ENCODE data around the gene SMIM7. TPM values are rescaled to one million over a fixed set of nuclear protein-coding genes. Genes with fewer than 3 reads are reported as not detected.
A peak's percentile ranks its signal among the peaks of the same experiment; 100 is the strongest.

SMIM7 gene
- total and polyA plus RNA-seq, 2 experiments from 2014 or later: 79.0 to 89.9 TPM

GRCh38 chr19:16661480-16662034 lies 1.6 kb upstream of the SMIM7 start:
- peak overlapping the region; percentile 53 for H3K9ac ChIP-seq
- peak; percentile 19 for DNase-seq
- in situ Hi-C loops (cut with MboI): no loop called here

GRCh38 chr19:16660763-16661479 lies 977 bp upstream of the SMIM7 start, which contains the start of gene TMEM38A:
TMEM38A (plus strand) TSS chr19:16661139; CDS start chr19:16661218, 79 bp downstream.
- Histone ChIP-seq H3K36me3 (ENCODE audit: low read depth) (no peaks in the 10 kb centered on the region), H3K9me2 (ENCODE audit: insufficient read depth) (no peaks in the 10 kb centered on the region), H3K9me3 (ENCODE audit: low read depth) (no peaks in the 10 kb centered on the region), H3K27me3 (replicated peaks; ENCODE audit: insufficient read depth) (no peaks in the 10 kb centered on the region), H2AFZ (peak within 1 kb of the TSS; percentile 95), H4K20me1 (ENCODE audit: insufficient read depth) (0 out of 2 replicates have a peak, but pooled peaks cover 3% of the 10 kb centered on the region), H3K4me3 (peak within 1 kb of the TSS; percentile 92), H3K4me2 (ENCODE audit: unreplicated experiment) (peak within 1 kb of the TSS; percentile 98), H3K4me1 (ENCODE audit: insufficient read depth) (peaks cover 7% of the 10 kb centered on the region; the same call in 1 of the 2 replicates), H3K9ac (peak within 1 kb of the TSS; percentile 88), H3F3A (ENCODE audit: insufficient read depth) (no peaks in the 10 kb centered on the region), H3K79me2 (ENCODE audit: insufficient read depth) (peaks cover 37% of the 10 kb centered on the region), H3K27ac (peak within 1 kb of the TSS; percentile 83)
- WGBS, 2 experiments (ENCODE audit: low coverage in 1 of 2, low lambda C conversion rate in 2 of 2, missing lambda C conversion rate in 2 of 2): 0 to 1% methylated on average over 50 to 62 of the region's 76 CpGs
- TF ChIP-seq EZH2 (IDR thresholded peaks at IDR 0.05; ENCODE audit: insufficient read depth, poor library complexity, severe bottlenecking): no peak
- TF ChIP-seq EZH2phosphoT487 (IDR thresholded peaks at IDR 0.05; ENCODE audit: insufficient read depth, low read depth): no peak
- in situ Hi-C loops (cut with MboI): no loop called here
- DNase-seq: peak; percentile 54

More at GRCh38 chr19:16661480-16662034, 1.6 kb upstream of the SMIM7 start:
- Histone ChIP-seq H3K36me3 (ENCODE audit: low read depth) (no peaks in the 10 kb centered on the region), H3K27ac (no peak overlapping the region), H3F3A (ENCODE audit: insufficient read depth) (no peaks in the 10 kb centered on the region), H3K4me1 (ENCODE audit: insufficient read depth) (peaks cover 7% of the 10 kb centered on the region; the same call in 1 of the 2 replicates), H3K9me3 (ENCODE audit: low read depth) (no peaks in the 10 kb centered on the region), H3K79me2 (ENCODE audit: insufficient read depth) (peaks cover 31% of the 10 kb centered on the region), H3K4me2 (ENCODE audit: unreplicated experiment) (peak overlapping the region; percentile 90), H3K27me3 (replicated peaks; ENCODE audit: insufficient read depth) (no peaks in the 10 kb centered on the region), H3K4me3 (peak overlapping the region; percentile 92), H2AFZ (peak overlapping the region; percentile 88), H4K20me1 (ENCODE audit: insufficient read depth) (0 out of 2 replicates have a peak, but pooled peaks cover 3% of the 10 kb centered on the region), H3K9me2 (ENCODE audit: insufficient read depth) (no peaks in the 10 kb centered on the region)
- 2 to 6% methylated on average over 11 to 30 of the region's 31 CpGs for WGBS, 2 experiments (ENCODE audit: low coverage in 1 of 2, low lambda C conversion rate in 2 of 2, missing lambda C conversion rate in 2 of 2)
- TF ChIP-seq EZH2phosphoT487 (IDR thresholded peaks at IDR 0.05; ENCODE audit: insufficient read depth, low read depth) (no peak), EZH2 (IDR thresholded peaks at IDR 0.05; ENCODE audit: insufficient read depth, poor library complexity, severe bottlenecking) (no peak)

- 2% methylated on average over 11 to 14 of the region's 14 CpGs for WGBS, 2 experiments (ENCODE audit: low coverage in 1 of 2, low lambda C conversion rate in 2 of 2, missing lambda C conversion rate in 2 of 2)
- in situ Hi-C loops (cut with MboI): no loop called here
- Histone ChIP-seq H4K20me1 (ENCODE audit: insufficient read depth) (0 out of 2 replicates have a peak, but pooled peaks cover 3% of the 10 kb centered on the region), H3K9me2 (ENCODE audit: insufficient read depth) (no peaks in the 10 kb centered on the region), H3K4me3 (peak overlapping the region; percentile 92), H3K79me2 (ENCODE audit: insufficient read depth) (peaks cover 51% of the 10 kb centered on the region), H3K36me3 (ENCODE audit: low read depth) (peaks cover 7% of the 10 kb centered on the region; the same call in 1 of the 2 replicates), H3K4me2 (ENCODE audit: unreplicated experiment) (peak overlapping the region; percentile 98), H3K4me1 (ENCODE audit: insufficient read depth) (peaks cover 7% of the 10 kb centered on the region; the same call in 1 of the 2 replicates), H3F3A (ENCODE audit: insufficient read depth) (no peaks in the 10 kb centered on the region), H3K27ac (peak overlapping the region; percentile 83; the same call in 1 of the 2 replicates), H3K9me3 (ENCODE audit: low read depth) (no peaks in the 10 kb centered on the region), H2AFZ (peak overlapping the region; percentile 95), H3K27me3 (replicated peaks; ENCODE audit: insufficient read depth) (no peaks in the 10 kb centered on the region), H3K9ac (peak overlapping the region; percentile 88)
- TF ChIP-seq EZH2phosphoT487 (IDR thresholded peaks at IDR 0.05; ENCODE audit: insufficient read depth, low read depth) (no peak), EZH2 (IDR thresholded peaks at IDR 0.05; ENCODE audit: insufficient read depth, poor library complexity, severe bottlenecking) (no peak)
- DNase-seq: no peak
Measured at GRCh38 chr19:16659464-16659831, 496 bp downstream of the SMIM7 start.

- no peak overlapping the region for H3K27ac ChIP-seq
- no peaks in the 10 kb centered on the region for H3K9me2 ChIP-seq (ENCODE audit: insufficient read depth)
- TF ChIP-seq EZH2phosphoT487 (IDR thresholded peaks at IDR 0.05; ENCODE audit: insufficient read depth, low read depth) (no peak), EZH2 (IDR thresholded peaks at IDR 0.05; ENCODE audit: insufficient read depth, poor library complexity, severe bottlenecking) (no peak)
- H4K20me1 ChIP-seq (ENCODE audit: insufficient read depth): 0 out of 2 replicates have a peak, but pooled peaks cover 3% of the 10 kb centered on the region
- in situ Hi-C loops (cut with MboI): no loop called here
- H3K4me1 ChIP-seq (ENCODE audit: insufficient read depth): peaks cover 7% of the 10 kb centered on the region; the same call in 1 of the 2 replicates
- no peak overlapping the region for H3K4me2 ChIP-seq (ENCODE audit: unreplicated experiment)
- WGBS, 2 experiments (ENCODE audit: low coverage in 1 of 2, low lambda C conversion rate in 2 of 2, missing lambda C conversion rate in 2 of 2): 69 to 79% methylated on average over 5 of the region's 5 CpGs
- no peaks in the 10 kb centered on the region for H3F3A ChIP-seq (ENCODE audit: insufficient read depth)
- no peak overlapping the region for H3K4me3 ChIP-seq
- H3K79me2 ChIP-seq (ENCODE audit: insufficient read depth): peaks cover 63% of the 10 kb centered on the region
- H3K36me3 ChIP-seq (ENCODE audit: low read depth): peaks cover 15% of the 10 kb centered on the region; the same call in 1 of the 2 replicates
- no peaks in the 10 kb centered on the region for H3K27me3 ChIP-seq (replicated peaks; ENCODE audit: insufficient read depth)
- DNase-seq: no peak
- no peak overlapping the region for H2AFZ ChIP-seq
- H3K9ac ChIP-seq: no peak overlapping the region
- H3K9me3 ChIP-seq (ENCODE audit: low read depth): no peaks in the 10 kb centered on the region
Measured at GRCh38 chr19:16657384-16657783, 2.6 kb downstream of the SMIM7 start.

All from GM23248 (cell line).